Lower lobe of right lung (tissue), 2 donors: ENCODE measurements around the gene ASB8. TPM values are rescaled to one million over a fixed set of nuclear protein-coding genes. Genes with fewer than 3 reads are reported as not detected.
"Not testable (repeated sequence)": the region's sequence is repeated elsewhere in the genome, so short reads cannot be mapped to it uniquely, and the experiment has no call there.

Experiments
- ATAC-seq, 2 donors: fragments of 200-7000 bp; cut with Tn5 transposase; one replicate each; pipeline ENCODE4 v1.9.1; 2020 to 2022; ENCODE audit warnings: mild to moderate bottlenecking in 2 of 2, moderate library complexity in 2 of 2
- DNase-seq: peaks from one replicate; pipeline ENCODE4 v3.0.0-alpha.2; 2020
- H3K27ac ChIP-seq: fragments of 200-600 bp; one replicate; pipeline ENCODE4 v1.8.0; 2022
- H3K27me3 ChIP-seq: fragments of 200-600 bp; one replicate; pipeline ENCODE4 v1.8.0; 2022; ENCODE audit warnings: low read depth
- H3K36me3 ChIP-seq: fragments of 200-600 bp; one replicate; pipeline ENCODE4 v1.8.0; 2022; ENCODE audit warnings: mild to moderate bottlenecking
- H3K4me1 ChIP-seq: fragments of 200-600 bp; one replicate; pipeline ENCODE4 v1.8.0; 2022
- H3K4me3 ChIP-seq: fragments of 200-600 bp; one replicate; pipeline ENCODE4 v1.8.0; 2022; ENCODE audit warnings: mild to moderate bottlenecking
- H3K9me3 ChIP-seq: fragments of 200-600 bp; one replicate; pipeline ENCODE4 v1.8.0; 2022
- intact Hi-C: fragments of 100-400 bp; cut with DNase I; formaldehyde crosslinking; loops from one replicate; pipeline ENCODE4 v1.11.0; 2022
- total RNA-seq: library from RNA; stranded (reverse); fragmentation: NEBNext Ultra II Directional; extraction: Animal tissue kit (Norgen Biotek cat#: 25700); gene quantifications from one replicate; pipeline ENCODE4 v1.2.1, GENCODE V29; 2021
- TF ChIP-seq, protein P1 (sequence below): fragments of 200-600 bp; IDR thresholded peaks from one replicate; pipeline ENCODE4 v1.8.0; 2022; ENCODE audit warnings: antibody characterized with exemption, mild to moderate bottlenecking
- donor health status: DM: no; HTN: yes; CAD: no; lungs with severe emphysema.

ASB8 gene
- total RNA-seq, 1 donor from 2014 or later = 40.9 TPM

DNA sequence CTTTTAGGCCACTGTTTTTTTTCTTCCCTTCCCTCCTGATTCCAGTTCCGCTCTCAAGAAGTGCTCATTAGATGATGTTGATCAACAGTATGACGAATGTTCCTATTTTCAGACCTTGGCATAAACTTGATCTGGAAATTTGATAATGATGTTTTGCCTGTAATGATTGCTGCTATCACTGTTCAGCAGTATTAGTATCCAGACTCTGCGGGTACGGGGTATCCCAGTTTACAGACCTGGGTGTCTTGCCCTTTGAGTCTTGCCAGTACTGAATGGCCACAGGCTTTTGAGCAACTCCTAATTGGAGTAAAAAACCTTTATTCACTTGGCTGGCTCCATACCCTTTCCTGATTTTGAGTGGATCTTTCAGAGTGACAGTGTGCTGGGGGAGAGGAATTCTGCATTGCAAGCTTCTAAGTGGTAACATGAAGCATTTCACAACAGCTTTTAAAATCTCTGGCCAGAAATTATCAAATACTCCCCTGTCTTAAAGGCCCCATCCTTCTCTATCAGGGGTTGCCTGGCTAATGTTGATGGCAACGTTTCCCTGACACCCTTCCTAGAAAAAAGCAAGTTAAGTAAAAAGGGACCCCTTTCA lies 5.9 kb upstream of the ASB8 start:
- DNase-seq = no peak
- H3K4me1 ChIP-seq = peaks cover under 1% of the 10 kb centered on the region
- intact Hi-C loops = no loop called here
- no peak for ATAC-seq
- no peaks in the 10 kb centered on the region for H3K9me3 ChIP-seq
- H3K27ac ChIP-seq = no peak overlapping the region
- peaks cover 4% of the 10 kb centered on the region for H3K27me3 ChIP-seq
- TF ChIP-seq, protein P1, sequence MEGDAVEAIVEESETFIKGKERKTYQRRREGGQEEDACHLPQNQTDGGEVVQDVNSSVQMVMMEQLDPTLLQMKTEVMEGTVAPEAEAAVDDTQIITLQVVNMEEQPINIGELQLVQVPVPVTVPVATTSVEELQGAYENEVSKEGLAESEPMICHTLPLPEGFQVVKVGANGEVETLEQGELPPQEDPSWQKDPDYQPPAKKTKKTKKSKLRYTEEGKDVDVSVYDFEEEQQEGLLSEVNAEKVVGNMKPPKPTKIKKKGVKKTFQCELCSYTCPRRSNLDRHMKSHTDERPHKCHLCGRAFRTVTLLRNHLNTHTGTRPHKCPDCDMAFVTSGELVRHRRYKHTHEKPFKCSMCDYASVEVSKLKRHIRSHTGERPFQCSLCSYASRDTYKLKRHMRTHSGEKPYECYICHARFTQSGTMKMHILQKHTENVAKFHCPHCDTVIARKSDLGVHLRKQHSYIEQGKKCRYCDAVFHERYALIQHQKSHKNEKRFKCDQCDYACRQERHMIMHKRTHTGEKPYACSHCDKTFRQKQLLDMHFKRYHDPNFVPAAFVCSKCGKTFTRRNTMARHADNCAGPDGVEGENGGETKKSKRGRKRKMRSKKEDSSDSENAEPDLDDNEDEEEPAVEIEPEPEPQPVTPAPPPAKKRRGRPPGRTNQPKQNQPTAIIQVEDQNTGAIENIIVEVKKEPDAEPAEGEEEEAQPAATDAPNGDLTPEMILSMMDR = no peak
- no peaks in the 10 kb centered on the region for H3K36me3 ChIP-seq
- H3K4me3 ChIP-seq = no peak overlapping the region

DNA sequence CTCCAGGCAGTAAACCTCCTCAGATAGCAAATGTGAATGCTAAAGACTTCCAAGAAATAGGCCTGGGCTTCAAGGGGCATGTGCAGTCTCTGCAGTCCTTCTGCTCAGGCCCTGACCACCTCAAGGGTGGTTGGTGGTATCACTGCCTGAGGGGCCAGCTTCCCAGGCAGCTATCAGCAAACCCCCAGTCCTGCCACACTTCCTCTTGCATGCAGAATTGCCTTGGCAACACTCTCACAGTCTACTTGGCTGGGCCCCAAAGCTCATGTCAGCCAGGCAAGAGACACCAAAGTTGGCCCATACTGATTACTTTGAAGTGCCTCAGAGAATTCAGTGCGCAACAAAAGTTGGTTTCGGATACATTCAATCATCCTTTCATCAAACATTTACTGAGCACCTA lies 3.5 kb upstream of the ASB8 start:
- intact Hi-C loops = no loop called here
- TF ChIP-seq, protein P1 = no peak
- Histone ChIP-seq H3K27me3 (peaks cover 1% of the 10 kb centered on the region), H3K36me3 (no peaks in the 10 kb centered on the region), H3K4me3 (no peak overlapping the region), H3K27ac (no peak overlapping the region), H3K9me3 (no peaks in the 10 kb centered on the region), H3K4me1 (peaks cover 18% of the 10 kb centered on the region)
- ATAC-seq (no peak), DNase-seq (no peak)

DNA sequence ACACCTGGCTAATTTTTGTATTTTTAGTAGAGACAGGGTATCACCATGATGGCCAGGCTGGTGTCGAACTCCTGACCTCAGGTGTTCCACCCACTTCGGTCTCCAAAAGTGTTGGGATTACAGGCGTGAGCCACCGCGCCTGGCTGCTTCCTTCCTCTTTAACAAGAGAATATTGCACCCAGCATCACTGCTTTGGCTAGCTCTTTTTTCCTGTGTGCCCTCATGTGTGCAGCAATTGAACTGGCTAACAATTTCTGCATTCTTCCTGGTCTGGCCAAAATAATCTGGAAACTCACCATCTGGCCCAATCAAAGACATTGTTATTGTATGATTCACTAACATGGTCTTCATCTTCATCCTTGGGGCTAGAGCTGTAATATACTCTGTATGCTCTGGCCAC lies 2.7 kb upstream of the ASB8 start:
- no peak overlapping the region for H3K27ac ChIP-seq
- no peaks in the 10 kb centered on the region for H3K9me3 ChIP-seq
- intact Hi-C loops = no loop called here
- H3K36me3 ChIP-seq = no peaks in the 10 kb centered on the region
- no peaks in the 10 kb centered on the region for H3K27me3 ChIP-seq
- TF ChIP-seq, protein P1 = no peak
- DNase-seq (no peak), ATAC-seq (no peak)
- H3K4me1 ChIP-seq = peaks cover 19% of the 10 kb centered on the region
- no peak overlapping the region for H3K4me3 ChIP-seq

DNA sequence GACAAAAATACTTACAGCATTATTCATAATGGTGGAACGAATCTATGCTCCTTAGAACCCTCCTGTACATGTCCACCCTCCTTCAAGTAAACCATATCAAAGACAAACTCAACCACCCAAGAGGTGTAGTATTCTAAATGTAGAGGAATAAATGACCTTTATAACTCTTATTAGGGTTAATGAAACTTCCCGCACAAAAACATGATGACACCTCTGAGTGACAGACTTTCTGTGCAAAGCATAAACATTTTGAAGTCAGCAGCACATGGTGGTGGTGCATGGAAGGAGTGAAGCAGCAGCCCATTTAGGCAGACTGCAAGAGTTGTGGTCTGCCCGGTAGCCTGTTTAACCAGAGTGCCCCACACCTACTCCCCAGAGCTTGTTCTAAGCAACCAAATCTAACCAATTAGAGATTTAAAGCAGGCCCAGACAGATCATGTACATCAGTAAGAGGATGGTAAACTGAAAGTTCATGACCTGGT lies 615 bp upstream of the ASB8 start:
- peak overlapping the region; percentile 97 for H3K4me3 ChIP-seq
- no peaks in the 10 kb centered on the region for H3K27me3 ChIP-seq
- peaks cover 13% of the 10 kb centered on the region for H3K36me3 ChIP-seq
- no peak for ATAC-seq
- peak overlapping the region; percentile 83 for H3K27ac ChIP-seq
- no peaks in the 10 kb centered on the region for H3K9me3 ChIP-seq
- H3K4me1 ChIP-seq = peaks cover 19% of the 10 kb centered on the region
- DNase-seq = no peak
- intact Hi-C loops = no loop called here
- TF ChIP-seq, protein P1 = no peak

DNA sequence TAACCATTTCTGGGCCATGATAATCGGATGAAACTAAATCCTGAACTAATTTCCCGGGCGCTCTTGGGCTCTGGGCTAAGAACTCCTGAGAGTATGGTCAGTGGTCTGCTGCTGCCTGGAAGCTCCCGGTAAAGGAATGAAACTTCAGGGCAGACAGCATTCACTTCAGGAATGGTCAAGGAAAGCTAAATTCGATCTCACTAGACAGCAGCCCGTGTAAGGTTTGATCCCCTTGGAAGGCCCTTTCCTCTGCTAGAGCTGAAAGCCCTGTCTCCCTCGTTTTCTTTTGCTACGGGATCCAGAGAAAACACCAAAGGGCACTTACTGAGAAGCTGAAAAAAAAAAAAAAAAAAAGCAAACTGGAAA lies 680 bp downstream of the ASB8 start:
- no peak for ATAC-seq
- H3K27ac ChIP-seq = peak overlapping the region; percentile 83

DNA sequence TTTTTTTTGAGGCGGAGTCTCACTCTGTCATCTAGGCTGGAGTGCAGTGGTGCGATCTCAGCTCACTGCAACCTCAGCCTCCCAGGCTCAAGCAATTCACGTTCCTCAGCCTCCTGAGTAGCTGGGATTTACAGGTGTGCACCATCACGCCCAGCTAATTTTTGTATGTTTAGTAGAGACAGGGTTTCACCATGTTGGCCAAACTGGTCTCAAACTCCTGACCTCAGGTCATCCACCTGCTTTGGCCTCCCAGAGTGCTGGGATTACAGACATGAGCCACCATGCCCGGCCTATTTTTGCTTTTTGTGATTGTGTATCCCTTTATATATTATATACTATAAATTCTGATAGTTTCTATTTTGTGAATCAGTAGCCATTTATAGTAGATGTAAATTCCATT lies 1.5 kb downstream of the ASB8 start:
- H3K27ac ChIP-seq, intact Hi-C loops, DNase-seq, H3K4me3 ChIP-seq, H3K9me3 ChIP-seq, ATAC-seq, H3K27me3 ChIP-seq: not testable (repeated sequence)
- Histone ChIP-seq H3K4me1 (peaks cover 19% of the 10 kb centered on the region), H3K36me3 (peaks cover 35% of the 10 kb centered on the region)

More for the DNA sequence above, 680 bp downstream of the ASB8 start:
- DNase-seq = no peak
- TF ChIP-seq, protein P1 = no peak
- intact Hi-C loops = no loop called here
- H3K9me3 ChIP-seq = no peaks in the 10 kb centered on the region
- peaks cover 19% of the 10 kb centered on the region for H3K4me1 ChIP-seq
- H3K36me3 ChIP-seq = peaks cover 26% of the 10 kb centered on the region
- peak overlapping the region; percentile 97 for H3K4me3 ChIP-seq
- no peaks in the 10 kb centered on the region for H3K27me3 ChIP-seq
